AG09309 (cell line): ENCODE results near the gene JDP2.

Experiments used
- DNase-seq: peaks from one replicate; pipeline ENCODE4 v3.0.0-alpha.2; 2010; ENCODE audit warnings: low read depth
- H3K4me3 ChIP-seq: 2 replicates; pipeline ENCODE4 v1.5.1; 2011; ENCODE audit warnings: mild to moderate bottlenecking, low read depth, low read length, moderate library complexity; ENCODE audit not compliant: control insufficient read depth
- CTCF ChIP-seq: IDR thresholded peaks from 2 replicates; pipeline ENCODE4 v1.5.1; 2011; ENCODE audit warnings: mild to moderate bottlenecking, low read depth, low read length, inconsistent platforms; ENCODE audit not compliant: insufficient read depth, control insufficient read depth; ENCODE audit errors: missing control alignments

Gene JDP2

DNA sequence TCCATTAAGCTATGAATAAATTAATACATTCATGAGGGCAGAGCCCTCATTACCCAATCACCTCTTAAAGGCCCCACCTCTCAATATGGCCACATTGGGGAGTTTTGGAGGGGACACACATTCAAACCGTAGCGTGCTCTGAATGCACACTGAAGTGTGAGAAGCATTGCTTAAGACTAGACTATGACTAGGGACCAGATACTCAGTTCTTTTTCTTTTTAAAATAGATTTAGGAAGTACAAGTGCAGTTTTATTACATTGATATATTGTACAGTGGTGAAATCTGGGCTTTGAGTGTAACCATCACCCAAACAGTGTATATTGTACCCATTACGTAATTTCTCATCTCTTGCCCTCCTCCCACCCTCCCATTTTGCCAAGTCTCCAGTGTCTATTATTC is 21.0 kb upstream of the JDP2 start:
- TF ChIP-seq CTCF = no peak
- no peak for DNase-seq
- H3K4me3 ChIP-seq = no peak overlapping the region

GRCh38 chr14:75409316-75410205 is 18.3 kb upstream of the JDP2 start:
- no peak overlapping the region for H3K4me3 ChIP-seq
- no peak for TF ChIP-seq CTCF
- DNase-seq = no peak

GRCh38 chr14:75411214-75411540 is 16.6 kb upstream of the JDP2 start:
- no peak for TF ChIP-seq CTCF
- H3K4me3 ChIP-seq = no peak overlapping the region
- DNase-seq = no peak

GRCh38 chr14:75413013-75413412 is 14.8 kb upstream of the JDP2 start:
- TF ChIP-seq CTCF = no peak
- no peak overlapping the region for H3K4me3 ChIP-seq
- no peak for DNase-seq

- TF ChIP-seq CTCF = no peak
- H3K4me3 ChIP-seq = no peak overlapping the region
- DNase-seq = peak; percentile 72
Observed at GRCh38 chr14:75417674-75418073, 10.1 kb upstream of the JDP2 start.

- no peak for TF ChIP-seq CTCF
- no peak for DNase-seq
- no peak overlapping the region for H3K4me3 ChIP-seq
Observed at GRCh38 chr14:75418850-75419768, 8.7 kb upstream of the JDP2 start.
